NCI-H2171 (cell line): ENCODE data around the gene ESYT3.
"Not testable (repeated sequence)": the region's sequence is repeated elsewhere in the genome, so short reads cannot be mapped to it uniquely, and the experiment has no call there.

Experiments used
- DNase-seq: peaks from one replicate; lab custom pipeline; 2025; lab: John Stamatoyannopoulos, UW

The ESYT3 gene

DNA sequence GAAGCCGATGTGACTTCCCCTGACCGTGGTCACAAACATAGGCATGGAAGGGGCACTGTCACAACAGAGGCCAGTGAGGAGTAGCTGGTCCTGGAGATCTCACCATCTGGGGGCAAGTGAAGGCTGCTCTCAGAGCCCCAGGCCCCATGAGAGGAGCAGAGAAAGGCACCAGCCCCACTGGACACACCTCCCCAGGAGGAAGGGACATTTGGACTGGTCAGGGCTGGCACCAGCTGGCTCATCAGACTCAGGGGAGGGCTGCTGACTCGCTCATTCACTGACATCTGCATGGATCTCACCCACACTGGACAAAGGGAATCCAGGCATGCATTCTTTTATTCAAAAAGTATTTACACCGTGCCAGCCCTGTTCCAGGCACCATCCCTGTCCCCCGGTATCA, 26.8 kb downstream of the ESYT3 start:
- no peak for DNase-seq

DNA sequence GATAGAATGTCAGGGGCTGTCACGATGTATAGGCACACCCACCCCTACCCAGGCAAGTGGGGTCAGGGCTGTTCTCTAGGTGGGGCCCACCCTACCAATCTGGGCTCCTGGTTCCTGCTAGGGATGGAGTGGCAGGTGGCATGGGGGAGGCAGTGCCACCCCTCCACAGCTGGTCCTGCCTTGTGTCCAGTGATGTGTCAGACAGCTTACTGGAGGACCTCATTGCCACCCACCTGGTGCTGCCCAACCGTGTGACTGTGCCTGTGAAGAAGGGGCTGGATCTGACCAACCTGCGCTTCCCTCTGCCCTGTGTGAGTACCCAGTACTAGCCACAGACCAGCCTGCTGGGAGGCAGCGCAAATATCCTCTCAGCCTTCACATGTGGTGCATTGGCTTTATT, 27.5 kb downstream of the ESYT3 start:
- DNase-seq = no peak

DNA sequence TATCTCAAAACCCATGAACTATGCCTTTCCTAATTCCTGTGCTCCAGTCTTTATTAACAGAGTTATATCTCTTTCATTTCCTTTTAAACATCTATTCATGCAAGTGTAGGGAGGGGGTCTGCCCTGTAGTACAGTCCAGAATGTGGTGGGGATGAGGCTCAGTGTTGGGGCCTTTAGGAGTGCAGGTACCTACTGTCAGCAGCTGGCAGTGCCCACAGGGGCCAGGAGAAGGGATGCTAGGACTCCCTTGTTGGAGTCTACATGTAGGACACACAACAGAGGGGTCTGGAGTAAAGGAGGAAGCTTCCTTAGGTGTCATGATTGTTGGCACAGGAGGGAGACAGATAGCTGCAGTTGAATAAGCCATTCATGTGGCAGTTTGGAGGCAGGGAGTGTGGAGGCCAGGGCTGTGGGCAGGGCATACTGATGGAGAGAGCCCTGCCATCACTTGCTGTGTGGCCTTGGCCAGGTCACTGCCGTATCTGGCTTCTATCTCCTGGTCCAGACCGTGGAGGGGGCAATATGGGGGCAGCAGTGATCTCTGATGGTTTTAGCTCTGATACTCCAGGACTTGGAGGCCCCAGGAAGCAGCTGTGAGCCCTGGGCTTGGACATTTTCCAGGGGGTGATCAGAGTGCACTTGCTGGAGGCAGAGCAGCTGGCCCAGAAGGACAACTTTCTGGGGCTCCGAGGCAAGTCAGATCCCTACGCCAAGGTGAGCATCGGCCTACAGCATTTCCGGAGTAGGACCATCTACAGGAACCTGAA, 29.5 kb downstream of the ESYT3 start:
- no peak for DNase-seq

DNA sequence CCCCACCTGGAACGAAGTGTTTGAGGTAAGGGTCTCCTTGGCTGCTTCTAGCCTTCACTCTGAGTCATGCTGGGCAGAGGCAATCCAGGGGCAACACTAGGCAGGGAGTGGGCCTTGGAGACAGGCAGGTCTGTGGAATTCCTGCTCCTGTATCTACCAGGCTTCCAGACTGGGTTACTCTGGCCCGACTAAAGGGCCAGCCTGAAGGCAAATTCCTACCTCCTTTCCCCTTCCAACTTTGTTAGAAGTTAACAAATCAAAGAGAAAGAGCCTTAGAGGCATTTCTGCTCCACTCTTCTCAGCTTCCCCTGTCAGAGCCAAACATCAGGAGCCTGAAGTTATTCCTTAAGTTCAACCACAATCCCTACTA, 30.1 kb downstream of the ESYT3 start:
- no peak for DNase-seq

DNA sequence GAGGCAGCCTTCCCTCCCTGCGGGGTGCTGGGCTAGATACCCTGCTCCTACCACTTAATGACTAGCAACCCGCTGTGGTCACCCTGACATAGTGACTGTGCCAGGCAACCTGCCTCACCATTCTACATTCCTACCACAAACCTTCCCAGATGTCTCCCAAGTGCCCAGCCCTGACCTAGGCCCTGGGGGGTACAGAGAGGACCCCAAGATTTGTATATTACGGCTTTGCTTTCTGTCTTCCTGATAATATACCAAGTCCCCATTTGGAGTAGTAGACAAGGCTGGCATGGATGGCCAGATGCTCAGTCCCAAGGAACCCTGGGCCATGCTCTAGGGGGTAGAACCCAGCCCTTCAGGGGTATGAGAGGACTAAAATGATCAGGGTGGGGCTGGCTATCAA, 31.0 kb downstream of the ESYT3 start:
- no peak for DNase-seq

DNA sequence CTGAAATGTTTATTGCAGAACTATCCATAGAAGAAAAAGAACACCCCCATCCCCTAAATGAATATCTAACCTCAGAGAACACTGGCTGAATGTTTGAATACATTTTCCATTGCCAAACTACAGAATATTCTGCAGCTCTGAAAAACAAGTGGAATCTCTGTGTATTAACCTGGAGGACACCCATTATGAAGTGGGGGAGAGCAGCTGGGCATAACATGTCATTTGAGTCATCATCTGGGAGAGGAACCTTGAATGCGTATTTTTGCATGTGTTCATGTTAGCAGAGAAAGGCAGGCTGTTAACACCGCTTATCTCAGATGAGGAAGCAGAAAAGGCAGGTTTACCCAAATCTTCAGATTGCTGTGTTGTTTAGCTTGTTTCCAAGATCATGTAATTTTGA, 31.5 kb downstream of the ESYT3 start:
- peak; percentile 15 for DNase-seq

DNA sequence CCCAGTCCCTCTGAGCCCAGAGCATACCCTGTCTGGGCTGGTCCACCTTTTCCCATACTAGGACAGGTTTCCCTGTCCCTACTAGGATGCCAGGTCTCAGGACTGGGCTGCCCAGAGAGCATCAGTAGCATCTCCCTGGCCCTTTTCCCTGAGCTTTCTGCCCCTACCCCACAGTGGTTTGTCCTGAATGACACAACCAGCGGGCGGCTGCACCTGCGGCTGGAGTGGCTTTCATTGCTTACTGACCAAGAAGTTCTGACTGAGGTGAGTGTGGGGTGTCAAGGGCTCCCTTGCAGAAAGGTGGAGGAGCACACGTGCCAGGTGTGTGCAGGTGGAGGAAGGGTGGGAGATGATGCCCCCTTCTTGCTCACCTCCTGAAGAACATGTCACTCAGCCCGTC, 33.5 kb downstream of the ESYT3 start:
- no peak for DNase-seq

DNA sequence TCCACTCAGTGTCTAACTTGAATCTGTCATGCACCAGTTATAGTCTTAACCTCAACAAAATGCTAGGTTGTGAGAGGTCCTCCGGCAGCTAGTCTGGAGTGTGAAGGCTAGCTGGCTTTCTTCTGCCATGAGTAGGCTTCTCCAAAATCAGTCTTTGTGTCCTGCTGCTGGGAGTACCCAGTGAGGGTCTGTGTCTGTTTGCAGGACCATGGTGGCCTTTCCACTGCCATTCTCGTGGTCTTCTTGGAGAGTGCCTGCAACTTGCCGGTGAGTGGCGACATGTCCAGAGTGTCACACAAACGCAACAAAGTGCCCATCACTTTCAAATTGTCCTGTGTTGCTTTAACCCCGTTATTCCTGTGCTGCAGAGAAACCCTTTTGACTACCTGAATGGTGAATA, 34.0 kb downstream of the ESYT3 start:
- no peak for DNase-seq

DNA sequence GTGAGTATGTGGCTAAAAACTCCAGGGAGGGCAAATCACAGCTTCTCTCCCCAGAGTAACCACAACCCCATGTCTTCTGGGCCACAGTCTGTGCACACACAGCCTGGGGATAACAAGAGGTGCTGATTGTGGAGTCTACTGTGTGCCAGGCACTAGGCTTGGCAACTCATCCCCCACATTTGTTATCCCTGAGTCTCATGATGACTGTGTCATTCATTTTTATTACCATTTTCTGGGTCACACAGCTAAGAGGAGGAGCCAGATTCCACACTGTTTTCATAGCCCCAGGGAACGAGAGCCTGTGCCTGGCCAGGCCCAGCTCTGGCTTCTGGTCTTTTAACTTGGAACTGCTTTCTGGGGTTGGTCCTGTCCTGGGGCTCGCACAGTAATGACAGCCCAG, 34.5 kb downstream of the ESYT3 start:
- no peak for DNase-seq

DNA sequence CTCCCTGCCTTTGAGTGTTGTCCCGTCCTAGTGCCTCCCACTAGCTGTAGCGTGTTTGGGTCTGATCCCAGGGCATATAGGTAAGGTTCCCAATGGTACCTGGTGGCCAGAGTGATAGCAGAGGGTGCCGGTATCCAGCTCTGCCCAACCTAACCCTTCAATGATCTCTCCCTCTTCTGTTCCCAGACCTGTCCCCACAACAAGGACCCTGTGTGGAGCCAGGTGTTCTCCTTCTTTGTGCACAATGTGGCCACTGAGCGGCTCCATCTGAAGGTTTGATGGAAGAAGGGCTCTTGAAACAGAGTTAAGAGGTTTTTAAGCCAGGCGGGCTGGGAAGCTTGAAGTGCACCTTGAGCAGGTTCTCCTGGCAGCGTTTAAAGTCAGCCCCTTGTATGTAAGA, 35.5 kb downstream of the ESYT3 start:
- DNase-seq = no peak

DNA sequence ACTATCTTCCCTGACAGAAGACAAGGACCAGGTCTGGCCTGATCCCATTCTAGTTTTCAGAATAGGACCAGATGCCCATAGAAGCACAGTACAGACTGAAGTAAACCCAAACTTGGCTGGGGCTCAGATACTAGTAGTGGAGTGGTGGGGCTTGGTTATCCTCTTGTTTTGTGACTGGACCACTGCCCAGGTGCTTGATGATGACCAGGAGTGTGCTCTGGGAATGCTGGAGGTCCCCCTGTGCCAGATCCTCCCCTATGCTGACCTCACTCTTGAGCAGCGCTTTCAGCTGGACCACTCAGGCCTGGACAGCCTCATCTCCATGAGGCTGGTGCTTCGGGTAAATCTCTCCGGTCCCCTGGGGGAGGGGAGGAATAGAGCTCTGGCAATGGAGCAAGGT, 36.3 kb downstream of the ESYT3 start:
- DNase-seq = no peak

DNA sequence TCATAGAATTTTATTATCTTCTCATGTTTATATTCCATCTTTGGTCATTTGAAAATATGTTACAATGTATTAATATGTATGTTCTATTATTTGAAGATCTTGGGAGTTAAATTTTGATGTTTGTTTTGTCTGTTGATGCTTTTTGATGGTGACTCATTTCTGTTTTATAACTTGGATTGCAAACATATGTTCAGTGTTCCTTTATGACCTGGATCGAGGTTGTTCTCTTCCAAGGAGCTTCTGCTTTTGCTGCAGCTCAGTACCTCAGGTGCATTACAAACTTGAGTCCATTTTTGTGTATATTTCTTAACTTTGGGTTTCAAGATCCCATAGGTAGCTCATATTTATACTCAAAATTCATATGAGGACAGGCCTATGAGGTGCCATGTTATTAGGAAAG, 37.1 kb downstream of the ESYT3 start:
- no peak for DNase-seq

DNA sequence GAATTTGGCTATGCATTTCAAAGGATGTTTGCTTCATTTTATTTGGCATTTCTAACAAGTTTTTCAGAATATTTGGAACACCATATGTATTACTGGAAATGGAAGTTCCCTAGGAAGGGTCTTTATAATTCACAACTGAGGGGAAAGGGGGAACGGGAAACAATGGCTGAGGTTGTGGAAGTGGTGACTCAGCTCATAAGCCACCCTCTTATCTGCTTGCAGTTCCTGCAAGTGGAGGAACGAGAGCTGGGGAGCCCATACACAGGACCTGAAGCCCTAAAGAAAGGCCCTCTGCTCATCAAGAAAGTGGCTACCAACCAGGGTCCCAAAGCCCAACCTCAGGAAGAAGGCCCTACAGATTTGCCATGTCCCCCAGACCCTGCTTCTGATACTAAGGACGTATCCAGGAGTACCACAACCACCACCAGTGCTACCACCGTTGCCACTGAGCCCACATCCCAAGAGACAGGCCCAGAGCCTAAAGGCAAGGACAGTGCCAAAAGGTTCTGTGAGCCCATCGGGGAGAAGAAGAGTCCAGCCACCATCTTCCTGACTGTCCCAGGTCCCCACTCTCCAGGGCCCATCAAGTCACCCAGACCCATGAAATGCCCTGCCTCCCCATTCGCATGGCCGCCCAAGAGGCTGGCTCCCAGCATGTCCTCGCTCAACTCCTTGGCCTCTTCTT, 37.9 kb downstream of the ESYT3 start:
- no peak for DNase-seq

DNA sequence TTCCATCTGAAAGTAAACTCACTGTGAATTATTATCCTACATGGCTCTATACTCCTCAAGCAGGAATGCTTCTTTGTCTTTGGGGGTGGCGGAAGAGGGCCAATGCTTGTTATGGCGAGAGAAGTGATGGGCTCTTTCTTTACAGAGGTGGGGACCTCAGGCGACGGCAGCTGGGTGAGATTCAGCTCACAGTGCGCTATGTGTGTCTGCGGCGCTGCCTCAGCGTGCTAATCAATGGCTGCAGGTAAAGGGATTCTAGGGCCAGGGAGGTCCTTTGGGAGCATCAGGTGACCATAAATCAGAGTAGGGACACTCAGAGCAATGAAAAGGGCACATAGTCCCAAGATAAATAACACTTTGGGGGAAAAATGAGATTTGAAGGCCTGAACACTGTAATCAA, 39.0 kb downstream of the ESYT3 start:
- DNase-seq = no peak

DNA sequence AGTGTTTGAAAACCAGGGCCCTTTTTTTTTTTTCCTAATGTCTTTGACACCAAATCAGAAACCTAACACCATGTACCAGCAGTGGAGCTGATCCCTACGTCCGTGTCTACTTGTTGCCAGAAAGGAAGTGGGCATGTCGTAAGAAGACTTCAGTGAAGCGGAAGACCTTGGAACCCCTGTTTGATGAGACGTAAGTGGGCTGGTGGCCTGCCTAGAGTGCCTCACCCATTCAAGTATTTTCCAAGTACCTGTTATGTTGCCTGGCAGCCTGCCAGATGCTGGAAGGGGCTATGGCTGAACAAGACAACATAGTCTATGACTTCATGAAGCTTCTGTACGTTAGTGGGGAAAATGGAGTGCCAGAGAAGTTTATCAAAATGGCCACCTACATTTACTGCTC, 39.7 kb downstream of the ESYT3 start:
- no peak for DNase-seq

DNA sequence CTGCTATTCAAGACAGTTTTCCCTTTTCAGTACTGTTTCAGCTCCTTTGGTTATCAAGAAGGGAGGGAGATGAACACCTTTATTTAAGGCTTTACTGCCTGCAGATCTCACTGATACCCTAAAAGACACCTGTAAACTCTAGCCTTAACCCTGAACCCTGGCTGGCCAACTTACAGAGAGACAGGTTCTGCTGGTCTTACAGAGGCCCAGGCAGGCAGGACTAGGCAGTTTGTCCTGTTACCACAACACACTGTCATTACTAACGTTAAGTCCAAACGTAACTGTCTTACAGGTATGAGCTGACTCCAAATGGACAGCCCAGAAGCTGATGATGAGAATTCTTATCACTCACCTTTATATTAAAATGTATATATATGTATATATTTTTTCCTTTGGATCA, 42.1 kb downstream of the ESYT3 start:
- DNase-seq = no peak

DNA sequence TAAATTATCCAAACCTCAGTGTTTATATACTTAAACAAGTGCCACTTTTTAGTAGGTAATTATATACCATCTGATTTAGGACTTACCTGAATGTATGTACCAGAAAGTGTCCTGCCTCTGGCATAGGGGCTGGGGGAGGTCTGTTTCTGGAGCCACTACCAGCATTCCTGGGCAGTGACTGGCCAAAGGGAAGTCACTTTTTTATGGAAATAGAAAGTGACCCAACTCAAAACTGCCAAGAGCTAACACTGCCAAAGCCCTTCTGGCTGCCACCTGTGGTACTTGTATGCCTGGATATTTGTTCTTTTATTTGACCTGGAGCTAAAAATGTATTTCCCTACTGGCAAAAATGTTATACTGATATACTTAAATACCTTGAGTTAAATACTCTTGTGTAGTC, 42.7 kb downstream of the ESYT3 start:
- DNase-seq = no peak

DNA sequence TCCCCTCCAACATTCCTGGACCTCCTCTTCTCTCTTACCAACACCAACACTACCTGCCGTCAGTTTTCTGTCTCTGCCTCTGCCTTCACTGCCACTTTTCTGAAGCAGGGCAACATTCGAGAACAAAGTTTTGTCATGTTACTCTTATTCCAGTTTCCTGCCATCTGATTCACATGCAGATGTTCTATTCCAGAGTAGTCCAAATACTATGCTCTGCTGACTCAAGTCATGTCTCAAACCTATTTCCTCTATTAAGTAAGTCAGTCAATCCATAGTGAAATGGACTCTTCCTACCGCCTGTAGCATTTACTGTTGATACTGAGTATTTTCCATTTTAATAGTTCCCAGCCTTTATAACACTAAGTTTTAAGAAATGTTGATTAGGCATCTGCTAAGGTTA, 43.4 kb downstream of the ESYT3 start:
- no peak for DNase-seq

DNA sequence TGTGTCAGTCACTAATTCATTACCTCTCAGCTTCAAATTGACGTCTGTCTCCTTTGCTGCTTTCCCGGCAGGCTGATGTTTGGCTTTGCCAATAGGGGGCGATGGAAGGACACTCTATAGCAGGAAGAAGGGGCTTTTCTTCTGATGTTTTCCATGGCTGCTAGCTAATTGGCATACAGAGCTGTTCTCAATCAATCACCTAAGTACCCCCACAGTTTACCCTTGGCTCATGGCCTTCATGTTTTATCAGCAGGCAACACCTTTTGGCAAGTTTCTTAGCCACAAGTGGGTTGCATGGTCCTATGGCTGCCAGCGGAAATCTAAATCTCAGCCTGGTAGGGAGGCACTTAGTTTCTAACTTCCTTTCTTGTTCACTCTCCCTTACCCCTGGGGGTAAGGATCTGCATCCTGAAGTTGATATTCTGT, 45.0 kb downstream of the ESYT3 start:
- DNase-seq = no peak

DNA sequence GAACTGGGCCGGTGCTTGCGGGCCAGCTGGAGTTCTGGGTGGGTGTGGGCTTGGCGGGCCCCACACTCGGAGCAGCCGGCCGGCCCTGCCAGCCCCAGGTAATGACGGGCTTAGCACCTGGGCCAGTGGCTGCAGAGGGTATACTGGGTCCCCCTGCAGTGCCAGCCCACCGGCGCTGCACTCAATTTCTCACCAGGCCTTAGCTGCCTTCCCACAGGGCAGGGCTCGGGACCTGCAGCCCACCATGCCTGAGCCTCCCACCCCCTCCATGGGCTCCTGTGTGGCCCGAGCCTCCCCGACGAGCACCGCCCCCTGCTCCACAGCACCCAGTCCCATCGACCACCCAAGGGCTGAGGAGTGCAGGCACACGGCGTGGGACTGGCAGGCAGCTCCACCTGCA, 50.3 kb downstream of the ESYT3 start:
- not testable (repeated sequence) for DNase-seq

DNA sequence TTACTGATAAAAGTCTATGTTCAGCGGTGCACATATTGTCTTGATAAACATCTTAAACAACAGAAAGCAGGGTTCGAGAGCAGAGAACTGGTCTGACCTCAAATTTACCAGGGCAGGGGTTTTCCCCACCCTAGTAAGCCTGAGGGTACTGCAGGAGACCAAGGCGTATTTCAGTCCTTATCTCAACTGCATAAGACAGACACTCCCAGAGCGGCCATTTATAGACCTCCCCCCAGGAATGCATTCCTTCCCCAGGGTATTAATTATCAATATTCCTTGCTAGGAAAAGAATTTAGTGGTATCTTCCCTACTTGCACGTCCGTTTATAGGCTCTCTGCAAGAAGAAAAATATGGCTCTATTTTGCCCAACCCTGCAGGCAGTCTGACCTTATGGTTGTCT, 52.2 kb downstream of the ESYT3 start:
- DNase-seq = not testable (repeated sequence)

DNA sequence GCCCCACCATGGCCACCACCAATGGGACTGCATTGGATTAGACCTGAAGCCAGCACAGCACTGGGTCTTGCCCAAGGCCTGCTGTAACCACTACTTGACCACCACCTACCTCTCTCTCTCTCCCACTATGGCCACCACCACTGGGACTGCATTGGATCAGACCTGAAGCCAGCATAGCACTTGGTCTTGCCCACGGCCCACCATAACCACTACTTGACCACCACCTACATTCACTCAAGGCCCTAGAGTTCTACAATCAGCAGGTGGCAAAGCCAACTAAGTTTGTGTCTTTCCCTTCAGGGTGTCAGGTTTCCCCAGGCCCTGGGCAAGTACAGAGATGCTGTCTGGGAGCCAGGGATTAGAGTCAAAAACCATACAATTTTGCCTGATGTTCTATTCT, 57.6 kb downstream of the ESYT3 start:
- DNase-seq = no peak

DNA sequence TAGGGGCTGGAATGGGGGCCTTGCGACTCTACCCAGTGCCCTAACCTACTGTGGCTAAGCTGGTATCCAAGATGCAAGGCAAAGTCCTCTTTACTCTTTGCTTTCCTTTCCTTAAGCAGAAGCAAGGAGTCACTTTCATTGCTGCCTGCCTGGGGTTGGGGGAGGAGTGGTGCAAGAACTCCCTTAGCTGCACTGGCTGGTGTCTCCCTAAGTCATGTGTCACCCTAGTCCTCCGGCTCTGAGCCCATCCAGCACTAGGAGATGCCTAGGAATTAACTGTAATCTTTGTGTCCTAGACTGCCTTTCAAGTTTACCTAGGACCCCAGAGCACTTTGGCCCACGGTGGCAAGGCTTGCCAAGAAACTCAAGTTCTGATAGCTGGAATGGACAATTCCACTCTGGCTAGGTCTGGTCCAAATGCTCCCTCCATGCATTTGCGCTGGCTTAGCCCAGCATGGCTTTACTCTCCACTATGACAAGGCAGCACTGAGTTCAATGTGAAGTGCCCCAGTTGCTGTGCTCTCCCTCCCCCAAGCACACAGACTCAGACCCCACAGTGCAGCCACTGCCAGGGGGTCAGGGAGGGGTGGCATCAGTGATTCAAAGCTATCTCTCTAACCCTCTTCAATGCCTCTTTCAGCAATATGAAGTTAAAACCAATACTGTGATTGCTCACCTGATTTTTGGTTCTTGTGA, 58.7 kb downstream of the ESYT3 start:
- no peak for DNase-seq
